GM04503 (cell line): ENCODE data around the gene ACOT7.

Experiments used
- DNase-seq: peaks from one replicate; pipeline ENCODE4 v3.0.0-alpha.2; 2012; ENCODE audit warnings: low read depth

ACOT7 gene

GRCh38 chr1:6424000-6424565 is 30.5 kb upstream of the ACOT7 start:
- DNase-seq: no peak

GRCh38 chr1:6423321-6423999 is 29.9 kb upstream of the ACOT7 start:
- no peak for DNase-seq

GRCh38 chr1:6421266-6421665 is 27.7 kb upstream of the ACOT7 start:
- DNase-seq: no peak

- no peak for DNase-seq
Measured at GRCh38 chr1:6420454-6421042, 27.0 kb upstream of the ACOT7 start.

- DNase-seq: no peak
Measured at GRCh38 chr1:6419804-6420453, 26.4 kb upstream of the ACOT7 start, which contains the start of gene HES2. Gene HES2, minus strand, starts transcription at chr1:6419919. Its CDS starts 99 bp downstream, at chr1:6419820.

GRCh38 chr1:6419397-6419803 is 25.8 kb upstream of the ACOT7 start:
- no peak for DNase-seq

- DNase-seq: no peak
Measured at GRCh38 chr1:6418668-6419396, 25.3 kb upstream of the ACOT7 start.

- no peak for DNase-seq
Measured at GRCh38 chr1:6417961-6418667, 24.5 kb upstream of the ACOT7 start.

GRCh38 chr1:6416906-6417305 is 23.3 kb upstream of the ACOT7 start:
- no peak for DNase-seq

- DNase-seq: no peak
Measured at GRCh38 chr1:6416295-6416656, 22.7 kb upstream of the ACOT7 start.

- DNase-seq: no peak
Measured at GRCh38 chr1:6414881-6415626, 21.5 kb upstream of the ACOT7 start.

GRCh38 chr1:6414443-6414844 is 20.9 kb upstream of the ACOT7 start:
- no peak for DNase-seq

GRCh38 chr1:6412896-6413295 is 19.3 kb upstream of the ACOT7 start:
- DNase-seq: no peak

- no peak for DNase-seq
Measured at GRCh38 chr1:6410248-6410893, 16.8 kb upstream of the ACOT7 start.

GRCh38 chr1:6409733-6410132 is 16.2 kb upstream of the ACOT7 start:
- DNase-seq: no peak

GRCh38 chr1:6409053-6409452 is 15.5 kb upstream of the ACOT7 start:
- DNase-seq: no peak

GRCh38 chr1:6408023-6408422 is 14.5 kb upstream of the ACOT7 start:
- DNase-seq: no peak

GRCh38 chr1:6401673-6402072 is 8.1 kb upstream of the ACOT7 start:
- no peak for DNase-seq

GRCh38 chr1:6399294-6399693 is 5.7 kb upstream of the ACOT7 start:
- DNase-seq: no peak

- DNase-seq: no peak
Measured at GRCh38 chr1:6397844-6398441, 4.4 kb upstream of the ACOT7 start.
